ENCODE results near the gene CZIB.
"Not testable (repeated sequence)": the region's sequence is repeated elsewhere in the genome, so short reads cannot be mapped to it uniquely, and the experiment has no call there.

CZIB gene

DNA sequence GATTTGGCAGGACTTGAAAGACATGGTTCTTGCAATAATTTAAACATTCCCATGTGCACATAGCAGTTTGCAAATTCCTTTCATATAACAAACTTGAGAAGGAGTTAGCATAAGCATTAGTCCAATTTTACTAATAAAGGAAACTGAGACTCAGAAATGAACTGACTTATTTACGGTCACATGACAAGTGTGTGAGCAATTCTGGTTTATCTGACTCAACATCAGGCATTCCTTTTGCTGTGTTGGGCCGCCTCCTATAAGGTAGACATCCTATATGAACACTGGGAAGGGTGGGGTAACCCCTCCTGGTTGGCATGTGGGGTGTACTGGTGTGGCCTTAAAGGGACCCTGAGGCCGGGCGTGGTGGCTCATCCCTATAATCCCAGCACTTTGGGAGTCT lies 32.3 kb downstream of the CZIB start:
- no peak for DNase-seq

DNA sequence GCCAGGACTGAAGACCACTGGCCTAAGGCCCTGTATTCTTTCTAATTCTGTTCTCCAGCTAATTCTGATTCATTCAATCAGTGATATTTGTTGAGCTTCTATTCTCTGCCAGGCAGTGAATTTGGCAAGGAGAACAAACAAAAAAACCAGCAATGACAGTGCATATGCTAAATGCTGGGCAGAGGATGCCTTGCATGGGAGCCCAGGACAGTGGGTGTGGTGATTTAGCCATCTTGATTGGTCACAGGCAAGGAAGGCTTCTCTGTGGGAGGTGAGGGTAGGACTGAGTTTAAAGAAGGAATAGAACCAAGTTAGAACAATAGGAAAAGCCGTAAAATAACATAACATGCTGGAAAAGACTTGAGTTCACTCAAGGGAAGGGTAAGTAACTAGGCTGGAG lies 33.0 kb downstream of the CZIB start:
- DNase-seq: no peak

DNA sequence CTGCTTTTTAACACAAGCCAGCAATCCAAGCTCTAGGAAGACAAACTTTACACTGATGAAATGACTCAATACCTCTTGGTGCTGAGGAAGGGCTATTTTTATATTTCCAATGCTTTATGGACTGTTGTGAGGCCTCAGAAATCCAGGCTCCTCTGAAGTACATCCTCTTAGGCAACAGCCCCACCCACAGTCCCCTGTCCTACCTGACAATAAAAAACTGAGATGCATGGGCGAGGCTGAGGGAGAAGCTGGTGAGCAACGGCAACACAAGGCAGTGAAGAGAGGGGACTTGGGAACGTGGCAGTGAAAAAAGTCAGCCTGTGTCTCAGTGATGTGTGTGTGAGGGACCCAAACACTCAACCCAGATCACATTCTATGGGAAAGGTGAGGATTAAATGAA lies 33.9 kb downstream of the CZIB start:
- no peak for DNase-seq

DNA sequence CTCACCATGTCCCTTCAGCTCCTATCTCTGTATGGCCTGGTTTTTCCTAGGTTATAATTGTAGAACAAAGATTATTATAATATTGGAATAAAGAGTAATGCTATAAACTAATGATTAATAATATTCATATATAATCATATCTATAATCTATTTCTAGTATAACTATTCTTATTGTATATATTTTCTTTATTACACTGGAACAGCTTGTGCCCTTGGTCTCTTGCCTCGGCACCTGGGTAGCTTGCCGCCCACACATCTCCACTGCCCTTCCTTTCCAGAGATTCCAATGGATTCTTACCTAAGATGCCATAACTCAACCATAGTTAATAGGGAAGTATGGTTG lies 34.5 kb downstream of the CZIB start:
- DNase-seq: not testable (repeated sequence)

DNA sequence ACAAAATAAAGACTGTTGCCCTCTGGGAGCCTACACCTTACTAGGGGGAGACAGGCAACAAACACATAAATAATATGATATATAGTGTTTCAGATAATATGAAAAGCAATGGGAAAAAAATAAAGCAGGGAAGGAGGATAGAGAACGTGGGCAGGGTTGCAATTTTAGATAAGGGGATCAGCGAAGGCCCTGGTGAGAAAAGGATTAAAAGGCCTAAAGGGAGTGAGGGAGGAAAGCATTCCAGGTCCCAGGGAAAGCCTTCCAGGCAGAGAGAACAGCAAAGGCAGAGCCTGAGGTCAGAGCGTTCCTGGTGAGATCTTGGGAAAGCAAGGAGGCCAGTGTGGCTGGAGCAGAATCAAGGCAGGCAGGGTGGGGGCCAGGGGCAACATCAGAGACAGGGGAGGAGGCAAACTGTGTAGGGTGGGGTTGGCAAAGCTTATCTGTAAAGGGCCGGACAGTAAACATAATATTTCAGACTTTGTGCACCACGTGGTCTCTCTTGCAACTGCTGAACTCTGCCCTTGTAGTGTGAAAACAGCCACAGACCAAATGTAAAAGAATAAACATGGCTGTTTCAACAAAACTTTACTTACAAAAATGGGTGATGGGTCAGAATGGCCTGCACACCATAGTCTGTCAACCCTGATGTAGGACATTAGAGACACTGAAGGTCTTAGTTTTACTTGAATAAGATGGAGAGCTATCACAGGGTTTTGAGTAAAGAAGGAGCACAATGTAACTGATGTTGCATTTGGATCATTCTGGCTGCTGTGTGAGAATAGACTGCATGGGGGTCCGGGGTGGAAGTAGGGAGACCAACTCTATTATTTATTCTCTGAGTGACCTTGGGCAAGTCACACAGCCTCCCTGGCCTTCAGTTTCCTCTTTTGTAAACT lies 37.1 kb downstream of the CZIB start:
- DNase-seq: no peak

DNA sequence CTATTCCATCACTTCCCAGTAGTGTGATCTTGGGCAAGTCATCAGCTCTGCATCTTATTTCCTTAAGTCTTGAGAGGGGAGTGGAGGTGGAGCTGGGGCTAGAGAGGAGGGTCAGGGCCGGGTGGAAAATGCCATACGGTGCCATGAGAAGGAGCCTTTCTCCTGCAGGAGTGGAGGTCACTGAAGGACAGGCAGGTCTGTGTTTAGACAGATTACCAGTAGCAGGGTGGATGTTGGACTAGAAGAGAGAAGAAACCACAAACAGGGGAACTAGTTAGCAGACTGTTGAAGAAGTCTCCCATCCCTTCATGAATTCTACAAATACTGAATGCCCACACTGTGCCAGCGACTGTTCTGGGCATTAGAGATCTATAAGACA lies 37.7 kb downstream of the CZIB start:
- no peak for DNase-seq

DNA sequence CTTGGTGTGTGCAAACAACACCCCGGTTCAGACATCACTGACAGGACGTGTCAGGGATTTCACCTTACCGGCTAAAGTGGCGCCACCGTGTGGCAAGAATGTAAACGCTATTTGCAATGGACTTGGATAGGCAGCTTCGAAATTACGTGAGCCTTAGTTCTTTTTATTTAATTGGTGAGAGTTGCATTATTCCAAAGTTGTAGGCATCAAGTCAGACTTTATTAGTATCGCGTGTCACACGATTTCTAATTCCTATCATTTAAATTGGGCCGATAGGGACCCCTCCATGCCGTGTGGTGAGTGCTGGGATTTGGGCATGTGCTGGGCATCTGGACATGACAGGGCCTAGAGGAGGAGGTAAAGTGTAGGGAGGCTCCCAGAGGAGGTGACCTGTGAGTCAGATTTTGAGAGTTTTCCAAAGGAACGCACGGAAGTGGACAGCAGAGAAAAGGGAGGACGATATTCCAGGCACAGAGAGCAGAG lies 38.3 kb downstream of the CZIB start:
- DNase-seq: peak; percentile 45 to 81 (median 67)

DNA sequence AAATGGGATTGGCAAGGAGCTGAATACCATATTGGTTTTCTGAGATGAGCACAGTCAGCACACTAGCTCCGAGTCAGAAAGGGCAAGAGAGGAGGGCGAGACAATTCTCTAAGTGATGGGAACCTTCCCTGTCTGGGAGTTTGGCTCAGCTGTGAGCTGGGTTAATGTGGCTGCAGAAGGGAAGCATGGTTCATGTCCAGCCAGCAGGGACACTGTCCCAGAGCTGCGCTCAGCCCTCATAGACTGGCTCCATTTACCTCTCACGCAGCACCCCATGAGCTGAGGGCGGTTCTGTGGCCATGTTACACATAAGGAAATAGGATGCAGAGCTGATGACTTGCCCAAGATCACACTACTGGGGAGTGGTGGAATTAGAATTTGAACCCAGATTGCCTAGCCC lies 39.5 kb downstream of the CZIB start:
- no peak for DNase-seq

DNA sequence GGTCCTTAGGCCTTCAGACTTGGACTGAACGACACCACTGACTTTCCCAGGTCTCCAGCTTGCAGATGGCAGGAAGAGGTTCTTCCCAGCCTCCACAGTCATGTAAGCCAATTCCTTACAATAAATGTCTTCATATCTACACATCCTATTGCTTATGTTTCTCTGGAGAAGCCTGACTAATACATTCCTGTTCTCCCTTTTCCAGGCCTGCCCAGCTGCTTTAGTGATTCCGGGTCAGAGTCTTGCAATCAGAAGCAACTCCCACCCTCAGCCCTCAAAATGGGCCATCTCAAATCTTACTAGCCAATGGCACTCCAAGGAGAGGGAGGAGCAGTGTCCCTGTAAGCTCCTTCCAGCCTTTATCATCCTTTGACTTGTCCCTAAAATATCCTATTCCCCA lies 40.2 kb downstream of the CZIB start:
- no peak for DNase-seq

DNA sequence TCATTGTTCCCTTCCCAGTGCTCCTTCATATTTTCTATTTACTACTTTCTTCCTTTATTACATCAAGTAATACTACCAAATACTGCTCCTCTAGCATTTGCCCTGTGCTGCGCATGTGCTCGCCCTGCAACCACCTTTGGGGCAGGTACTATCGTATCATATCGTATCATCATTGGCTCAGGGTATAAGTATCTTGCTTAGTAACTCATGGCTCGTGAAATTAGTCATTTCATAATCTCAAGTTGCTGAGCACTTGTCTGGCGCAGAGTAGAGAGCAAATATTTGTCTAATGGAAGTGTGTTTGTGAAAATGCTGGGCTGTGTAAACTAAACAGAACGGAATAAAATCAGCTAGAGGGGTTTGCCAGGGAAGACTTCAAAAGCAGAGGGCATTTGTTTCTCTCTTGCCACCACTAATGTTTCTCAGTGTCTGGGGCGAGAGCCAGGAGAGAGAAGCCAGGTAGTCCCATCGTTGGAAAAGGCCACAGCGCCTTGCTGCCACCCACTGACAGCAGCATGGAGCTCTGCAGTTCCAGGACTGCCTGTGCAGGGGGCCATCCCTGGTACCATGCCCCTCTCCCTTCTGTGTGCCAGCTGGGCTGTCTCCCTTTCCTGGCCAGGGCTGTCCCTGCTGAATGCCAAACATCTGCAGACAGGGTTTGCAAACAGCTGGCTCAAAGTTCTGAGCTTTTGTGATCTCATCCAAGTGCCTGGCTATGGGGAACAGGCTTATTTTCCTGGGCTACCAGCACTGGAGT lies 43.8 kb downstream of the CZIB start:
- DNase-seq: peak in 1 of 5 experiments; percentile 21

DNA sequence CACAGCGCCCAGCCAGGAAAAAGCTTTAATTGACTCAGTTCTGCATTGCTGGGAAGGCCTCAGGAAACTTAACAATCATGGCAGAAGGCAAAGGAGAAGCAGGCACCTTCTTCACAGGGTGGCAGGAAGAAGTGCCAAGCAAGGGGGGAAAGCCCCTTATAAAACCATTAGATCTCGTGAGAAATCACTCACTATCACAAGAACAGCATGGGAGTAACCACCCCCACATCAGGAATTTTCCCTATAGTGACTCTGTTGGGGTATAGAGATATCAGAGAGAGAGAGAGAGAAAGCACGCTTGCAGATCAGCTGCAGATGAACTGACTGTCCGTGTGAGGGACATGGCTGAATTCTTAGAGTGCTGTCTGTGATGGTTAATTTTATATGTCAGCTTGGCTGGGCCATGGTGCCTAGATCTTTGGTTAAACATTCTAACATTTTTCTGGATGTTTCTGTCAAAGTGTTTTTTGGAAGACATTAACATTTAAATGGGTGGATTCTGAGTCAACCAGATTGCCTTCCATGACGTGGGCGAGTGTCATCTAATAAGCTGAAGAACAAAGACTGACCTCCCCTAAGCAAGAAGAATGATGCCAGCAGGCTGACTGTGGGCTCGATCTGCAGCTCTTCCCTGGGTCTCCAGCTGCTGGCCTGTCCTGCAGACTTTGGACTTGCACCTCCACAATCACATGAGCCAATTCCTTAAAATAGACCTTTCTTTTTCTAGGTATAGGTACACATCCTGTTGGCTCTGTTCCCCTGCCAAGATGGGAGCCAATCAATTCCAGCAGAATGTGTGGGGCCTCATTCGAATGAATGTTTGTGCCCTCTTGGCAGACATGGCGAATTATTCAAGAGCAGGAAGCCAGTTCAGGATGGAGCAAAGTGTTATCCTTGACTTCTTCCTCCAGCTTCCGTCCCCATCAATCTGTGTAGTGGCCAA lies 45.2 kb downstream of the CZIB start:
- DNase-seq: no peak

DNA sequence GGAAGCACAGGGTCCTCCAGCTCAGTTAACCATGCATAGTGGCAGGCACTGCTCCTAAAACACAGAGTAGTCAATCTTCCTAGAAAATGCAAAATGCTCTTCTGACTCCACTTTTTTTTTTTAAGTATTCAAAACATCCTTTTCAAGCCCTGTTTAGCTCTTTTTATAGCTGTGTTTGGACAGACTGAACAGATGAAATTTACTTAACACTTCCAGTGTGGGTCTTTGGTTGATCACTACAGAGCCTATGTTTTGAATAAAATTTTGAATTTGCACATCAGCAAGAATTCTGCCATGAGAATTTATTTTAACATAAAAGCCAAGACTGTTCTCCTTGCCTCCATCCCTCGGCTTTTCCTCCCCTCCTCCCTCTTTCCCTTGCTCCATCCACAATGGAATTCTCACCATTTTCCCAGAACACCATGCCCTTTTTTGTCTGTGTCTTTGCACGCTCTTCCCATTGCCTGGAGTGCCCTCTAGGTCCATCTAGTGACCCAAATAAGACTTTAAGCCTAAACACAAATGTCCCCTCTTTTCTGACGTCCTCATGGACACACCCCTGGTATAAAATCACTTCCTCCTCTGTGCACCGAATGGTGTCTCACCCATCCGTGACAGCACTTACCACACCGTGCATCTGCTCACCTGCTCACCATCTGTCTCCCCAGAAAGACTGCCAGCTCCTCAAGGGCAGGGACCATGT lies 47.9 kb downstream of the CZIB start:
- DNase-seq: peak in 1 of 5 experiments; percentile 29

DNA sequence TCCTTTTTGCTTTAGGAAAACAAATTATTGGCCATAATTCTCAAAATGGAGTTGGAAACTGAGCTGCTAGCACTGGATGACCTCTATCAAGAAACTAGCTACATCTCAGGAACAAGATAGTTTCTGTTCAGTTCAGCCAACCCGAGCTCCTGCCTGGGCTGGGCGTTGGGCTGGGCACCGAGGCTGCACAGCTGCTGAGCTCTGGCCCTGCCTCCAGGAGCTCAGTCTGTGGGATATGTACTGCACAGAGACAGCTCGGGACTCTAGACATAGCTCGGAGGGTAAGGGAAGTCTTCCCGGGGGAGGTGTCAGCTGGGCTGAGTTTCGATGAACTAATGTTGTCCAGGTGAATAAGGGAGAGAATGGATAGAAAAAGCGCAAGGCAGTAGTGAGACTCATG lies 53.5 kb downstream of the CZIB start:
- DNase-seq: no peak

DNA sequence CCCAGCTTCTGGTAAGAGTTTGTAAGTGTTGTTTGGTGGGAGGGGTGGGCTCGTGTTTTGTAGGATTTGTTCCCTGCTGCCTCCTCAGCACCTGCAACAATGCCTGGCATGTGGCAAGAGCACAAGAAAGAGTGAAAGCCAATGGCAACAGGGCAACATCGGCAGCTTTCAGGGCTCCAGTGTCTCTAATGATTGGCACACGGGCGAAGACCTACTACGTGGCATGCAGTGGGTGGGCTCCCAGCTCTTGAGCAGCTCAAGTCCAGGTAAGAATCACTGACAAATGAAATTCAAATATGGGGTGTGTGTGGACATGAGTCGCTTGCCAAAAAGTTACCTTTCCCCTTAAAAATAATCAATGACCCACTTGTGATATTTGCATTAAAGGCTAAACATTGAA lies 54.1 kb downstream of the CZIB start:
- no peak for DNase-seq

DNA sequence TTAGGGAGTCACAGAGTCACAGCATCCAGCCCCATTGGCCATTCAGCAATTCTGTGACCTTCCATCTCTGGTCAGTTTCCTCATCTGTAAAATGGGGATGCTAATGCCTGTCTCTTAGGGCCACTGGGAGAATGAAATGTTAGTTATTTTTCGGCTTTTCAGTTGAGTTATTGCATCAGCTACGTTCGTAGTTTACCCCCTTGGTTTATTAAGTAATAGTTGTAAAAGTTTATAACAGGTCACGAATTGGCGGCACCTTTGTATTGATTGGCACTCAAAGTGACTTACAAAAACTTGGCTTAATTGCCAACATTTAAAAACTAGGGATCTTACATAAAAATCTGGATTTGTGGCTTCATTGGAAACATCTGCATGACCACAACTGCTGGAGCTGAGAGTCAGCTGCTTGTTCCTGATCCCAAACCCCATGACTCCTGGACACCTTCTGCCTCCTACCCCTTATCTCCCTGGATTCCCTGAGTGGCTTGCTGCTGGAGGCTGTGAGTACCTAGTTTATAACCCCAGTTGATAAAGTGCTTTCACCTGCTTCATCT lies 54.9 kb downstream of the CZIB start:
- DNase-seq: no peak

All from T-helper 2 cell (primary cell).